NT2/D1 (cell line): Measurements from ENCODE around the gene NACAD.

Source experiments
- SUZ12 ChIP-seq: IDR thresholded peaks from 2 replicates; pipeline ENCODE4 v1.6.1; 2011; ENCODE audit not compliant: insufficient read length, insufficient read depth; ENCODE audit errors: extremely low read depth
- ZNF274 ChIP-seq: IDR thresholded peaks from 2 replicates; pipeline ENCODE4 v1.6.1; 2011; ENCODE audit warnings: mild to moderate bottlenecking, low read depth, low read length

GRCh38 chr7:45100761-45101480 lies 12.2 kb upstream of the NACAD start:
- TF ChIP-seq SUZ12 (no peak), ZNF274 (no peak)
